ENCODE results near the gene RNF175.
"Not testable (repeated sequence)": the region's sequence is repeated elsewhere in the genome, so short reads cannot be mapped to it uniquely, and the experiment has no call there.

Gene RNF175

DNA sequence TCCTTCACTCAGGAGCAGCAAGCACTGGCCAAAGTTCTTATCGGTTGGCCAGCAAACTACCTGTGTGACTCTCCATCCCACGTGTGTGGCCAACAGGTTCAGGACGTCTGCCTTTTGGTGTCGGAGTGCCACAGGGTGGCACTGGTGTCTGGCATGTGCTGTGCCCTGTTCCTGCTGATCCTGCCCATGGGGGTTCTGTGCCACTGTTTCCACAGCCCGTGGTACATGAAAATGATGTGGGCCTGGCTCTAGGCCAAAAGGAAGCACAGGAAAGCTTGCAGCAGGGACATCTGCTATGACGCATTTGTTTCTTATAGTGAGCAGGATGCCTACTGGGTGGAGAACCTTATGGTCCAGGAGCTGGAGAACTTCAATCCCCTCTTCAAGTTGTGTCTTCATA lies 80.3 kb downstream of the RNF175 start:
- Histone ChIP-seq H3K9me3 (ENCODE audit: control insufficient read depth in 2 of 2, low read length in 2 of 2) (peaks cover 0 to 2% of the 10 kb centered on the region in 2 donors), H3K4me1 (ENCODE audit: control insufficient read depth, insufficient read depth, low read length) (peaks cover 9% of the 10 kb centered on the region), H3K4me3 (ENCODE audit: low read length in 2 of 2) (no peak overlapping the region), H3K27me3 (ENCODE audit: control insufficient read depth in 1 of 2, insufficient read depth in 2 of 2, low read length in 2 of 2) (no peaks in the 10 kb centered on the region), H3K9ac (ENCODE audit: low read length in 2 of 2) (no peak overlapping the region), H3K36me3 (ENCODE audit: control insufficient read depth in 2 of 2, insufficient read depth in 2 of 2, low read length in 2 of 2) (no peaks in the 10 kb centered on the region), H3K27ac (ENCODE audit: low read length) (no peak overlapping the region)

DNA sequence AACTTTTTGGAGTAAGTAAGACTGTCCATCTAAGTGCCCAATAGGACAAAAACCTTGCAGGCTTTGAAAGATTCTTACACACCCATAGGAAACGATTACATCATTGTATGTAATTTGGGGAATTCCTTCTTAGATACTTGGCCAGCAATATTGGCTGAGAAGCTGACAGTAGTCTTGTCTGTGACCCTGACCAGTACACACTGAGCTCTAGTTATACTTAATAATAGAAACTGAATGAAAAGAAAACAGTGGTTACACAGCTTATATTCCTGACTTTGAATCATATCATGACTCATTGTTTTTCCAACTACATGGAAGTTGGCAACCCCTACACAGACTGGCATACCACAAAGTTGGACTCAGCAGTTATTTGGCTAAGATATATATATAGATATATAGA lies 82.8 kb downstream of the RNF175 start:
- no peak overlapping the region for H3K9ac ChIP-seq (ENCODE audit: low read length in 2 of 2)
- H3K4me3 ChIP-seq (ENCODE audit: low read length in 2 of 2) = no peak overlapping the region
- H3K27me3 ChIP-seq (ENCODE audit: control insufficient read depth in 1 of 2, insufficient read depth in 2 of 2, low read length in 2 of 2) = no peaks in the 10 kb centered on the region
- H3K9me3 ChIP-seq (ENCODE audit: control insufficient read depth in 2 of 2, low read length in 2 of 2) = peaks cover 0 to 2% of the 10 kb centered on the region in 2 donors
- no peaks in the 10 kb centered on the region for H3K4me1 ChIP-seq (ENCODE audit: control insufficient read depth, insufficient read depth, low read length)
- H3K27ac ChIP-seq (ENCODE audit: low read length) = no peak overlapping the region
- no peaks in the 10 kb centered on the region for H3K36me3 ChIP-seq (ENCODE audit: control insufficient read depth in 2 of 2, insufficient read depth in 2 of 2, low read length in 2 of 2)

DNA sequence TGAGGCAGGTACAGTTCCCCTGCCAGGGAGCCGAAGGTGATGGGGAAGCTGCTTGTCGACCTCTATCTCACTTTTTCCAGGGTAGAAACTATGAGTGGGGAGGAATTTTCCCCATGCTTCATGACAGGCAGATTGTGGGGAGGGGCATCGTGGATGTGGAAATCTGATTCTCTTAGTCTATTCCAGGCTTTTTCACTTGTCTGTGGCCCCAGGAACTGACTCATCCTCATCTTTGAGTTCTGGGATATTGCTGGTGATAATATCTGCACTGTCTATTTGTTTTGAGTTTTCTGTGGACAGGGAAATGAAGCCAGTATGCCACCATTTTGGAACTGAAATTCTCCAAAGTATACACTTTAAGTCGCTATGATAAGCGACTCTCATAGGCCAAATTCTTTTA lies 83.3 kb downstream of the RNF175 start:
- Histone ChIP-seq H3K9ac (ENCODE audit: low read length in 2 of 2) (no peak overlapping the region), H3K4me1 (ENCODE audit: control insufficient read depth, insufficient read depth, low read length) (no peaks in the 10 kb centered on the region), H3K4me3 (ENCODE audit: low read length in 2 of 2) (no peak overlapping the region), H3K9me3 (ENCODE audit: control insufficient read depth in 2 of 2, low read length in 2 of 2) (peaks cover 0 to 2% of the 10 kb centered on the region in 2 donors), H3K27ac (ENCODE audit: low read length) (no peak overlapping the region), H3K27me3 (ENCODE audit: control insufficient read depth in 1 of 2, insufficient read depth in 2 of 2, low read length in 2 of 2) (no peaks in the 10 kb centered on the region), H3K36me3 (ENCODE audit: control insufficient read depth in 2 of 2, insufficient read depth in 2 of 2, low read length in 2 of 2) (no peaks in the 10 kb centered on the region)

DNA sequence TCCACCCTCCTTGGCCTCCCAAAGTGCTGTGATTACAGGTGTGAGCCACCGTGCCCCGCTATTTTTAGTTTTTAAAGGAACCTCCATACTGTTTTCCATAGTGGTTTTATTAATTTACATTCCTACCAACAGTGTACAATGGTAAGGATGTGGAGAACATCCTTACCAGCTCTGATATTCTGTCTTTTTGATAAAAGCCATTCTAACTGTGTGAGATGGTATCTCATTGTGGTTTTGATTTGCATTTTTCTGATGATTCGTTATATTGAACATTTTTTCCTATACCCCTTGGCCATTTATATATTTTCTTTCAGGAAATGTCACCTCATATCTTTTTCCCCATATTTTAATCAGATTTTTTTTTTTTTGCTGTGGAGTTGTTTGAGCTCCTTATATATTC lies 90.0 kb downstream of the RNF175 start:
- no peaks in the 10 kb centered on the region for H3K4me1 ChIP-seq (ENCODE audit: control insufficient read depth, insufficient read depth, low read length)
- H3K9ac ChIP-seq (ENCODE audit: low read length in 2 of 2) = no peak overlapping the region
- H3K36me3 ChIP-seq (ENCODE audit: control insufficient read depth in 2 of 2, insufficient read depth in 2 of 2, low read length in 2 of 2) = no peaks in the 10 kb centered on the region
- no peaks in the 10 kb centered on the region for H3K9me3 ChIP-seq (ENCODE audit: control insufficient read depth in 2 of 2, low read length in 2 of 2)
- H3K27ac ChIP-seq (ENCODE audit: low read length) = no peak overlapping the region
- no peak overlapping the region for H3K4me3 ChIP-seq (ENCODE audit: low read length in 2 of 2)
- H3K27me3 ChIP-seq (ENCODE audit: control insufficient read depth in 1 of 2, insufficient read depth in 2 of 2, low read length in 2 of 2) = no peaks in the 10 kb centered on the region

DNA sequence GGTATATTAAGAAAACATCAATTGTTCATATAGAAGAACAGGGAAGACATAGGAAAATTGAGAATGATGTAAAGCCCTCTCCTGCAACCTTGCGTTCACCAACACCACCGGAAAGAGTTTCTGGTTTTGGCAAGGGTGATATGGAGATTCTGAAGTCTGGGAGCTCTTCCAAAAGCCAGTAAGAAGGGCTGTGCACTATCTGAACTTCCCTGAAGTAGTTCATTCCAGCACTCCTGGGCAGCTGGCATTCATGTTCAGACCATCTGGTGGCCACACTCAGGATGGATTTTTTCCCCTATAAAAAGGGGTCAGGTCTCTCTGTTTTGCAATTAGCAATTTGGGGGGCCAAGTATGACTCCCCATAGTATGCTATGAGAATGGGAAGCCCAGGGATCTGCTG lies 91.2 kb downstream of the RNF175 start:
- H3K36me3 ChIP-seq (ENCODE audit: control insufficient read depth in 2 of 2, insufficient read depth in 2 of 2, low read length in 2 of 2) = no peaks in the 10 kb centered on the region
- H3K27ac ChIP-seq (ENCODE audit: low read length) = no peak overlapping the region
- H3K9ac ChIP-seq (ENCODE audit: low read length in 2 of 2) = no peak overlapping the region
- H3K4me3 ChIP-seq (ENCODE audit: low read length in 2 of 2) = no peak overlapping the region
- no peaks in the 10 kb centered on the region for H3K4me1 ChIP-seq (ENCODE audit: control insufficient read depth, insufficient read depth, low read length)
- H3K9me3 ChIP-seq (ENCODE audit: control insufficient read depth in 2 of 2, low read length in 2 of 2) = no peaks in the 10 kb centered on the region
- H3K27me3 ChIP-seq (ENCODE audit: control insufficient read depth in 1 of 2, insufficient read depth in 2 of 2, low read length in 2 of 2) = no peaks in the 10 kb centered on the region

DNA sequence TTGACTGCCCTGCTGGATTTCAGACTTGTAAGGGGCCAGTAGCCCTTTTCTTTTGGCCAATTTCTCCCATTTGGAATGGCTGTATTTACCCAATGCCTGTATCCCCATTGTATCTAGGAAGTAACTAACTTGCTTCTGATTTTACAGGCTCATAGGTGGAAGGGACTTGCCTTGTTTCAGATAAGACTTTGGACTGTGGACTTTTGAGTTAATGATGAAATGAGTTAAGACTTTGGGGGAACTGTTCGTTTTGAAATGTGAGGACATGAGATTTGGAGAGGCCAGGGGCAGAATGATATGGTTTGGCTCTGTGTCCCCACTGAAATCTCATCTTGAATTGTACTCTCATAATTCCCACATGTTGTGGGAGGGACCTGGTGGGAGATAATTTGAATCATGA lies 93.3 kb downstream of the RNF175 start:
- H3K27me3 ChIP-seq (ENCODE audit: control insufficient read depth in 1 of 2, insufficient read depth in 2 of 2, low read length in 2 of 2); H3K27ac ChIP-seq (ENCODE audit: low read length); H3K4me3 ChIP-seq (ENCODE audit: low read length in 2 of 2); H3K36me3 ChIP-seq (ENCODE audit: control insufficient read depth in 2 of 2, insufficient read depth in 2 of 2, low read length in 2 of 2); H3K9ac ChIP-seq (ENCODE audit: low read length in 2 of 2); H3K9me3 ChIP-seq (ENCODE audit: control insufficient read depth in 2 of 2, low read length in 2 of 2); H3K4me1 ChIP-seq (ENCODE audit: control insufficient read depth, insufficient read depth, low read length): not testable (repeated sequence)

DNA sequence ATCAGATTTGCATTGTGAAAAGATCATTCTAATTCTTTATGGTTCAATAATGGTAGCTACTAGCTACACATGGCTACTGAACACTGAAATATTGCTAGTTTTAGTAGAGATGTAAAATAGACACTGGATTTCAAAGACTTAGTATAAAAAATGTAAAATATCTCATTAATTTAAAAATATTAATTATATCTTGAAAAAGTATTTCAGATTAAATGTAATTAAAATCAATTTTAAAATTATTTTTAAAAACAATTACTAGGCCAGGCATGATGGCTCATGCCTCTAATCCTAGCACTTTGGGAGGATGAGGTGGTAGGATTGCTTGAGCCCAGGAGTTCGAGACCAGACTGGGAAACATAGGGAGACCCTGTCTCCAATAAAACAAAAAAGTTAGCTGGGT lies 96.2 kb downstream of the RNF175 start:
- H3K27me3 ChIP-seq (ENCODE audit: control insufficient read depth in 1 of 2, insufficient read depth in 2 of 2, low read length in 2 of 2) = no peaks in the 10 kb centered on the region
- no peak overlapping the region for H3K4me3 ChIP-seq (ENCODE audit: low read length in 2 of 2)
- no peaks in the 10 kb centered on the region for H3K9me3 ChIP-seq (ENCODE audit: control insufficient read depth in 2 of 2, low read length in 2 of 2)
- no peak overlapping the region for H3K27ac ChIP-seq (ENCODE audit: low read length)
- no peak overlapping the region for H3K9ac ChIP-seq (ENCODE audit: low read length in 2 of 2)
- H3K36me3 ChIP-seq (ENCODE audit: control insufficient read depth in 2 of 2, insufficient read depth in 2 of 2, low read length in 2 of 2) = no peaks in the 10 kb centered on the region
- no peaks in the 10 kb centered on the region for H3K4me1 ChIP-seq (ENCODE audit: control insufficient read depth, insufficient read depth, low read length)

DNA sequence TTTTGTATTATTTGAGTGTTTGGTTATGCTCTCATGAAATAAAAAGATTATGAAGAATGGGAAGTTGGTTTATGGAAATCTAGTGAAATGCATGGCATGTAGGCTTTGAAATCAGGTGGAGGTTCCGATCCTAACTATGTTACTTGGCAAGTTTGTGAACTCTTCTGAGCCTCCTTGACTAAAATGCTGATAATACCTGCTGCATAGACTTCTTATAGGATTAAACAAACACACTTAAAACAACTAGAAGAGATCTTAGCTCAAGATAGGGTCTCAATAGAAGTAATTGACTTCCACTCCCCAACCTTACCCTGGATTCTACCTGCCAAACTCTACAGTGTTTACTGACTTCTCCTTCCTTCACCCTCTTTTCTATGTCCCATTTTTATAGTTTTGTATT lies 97.9 kb downstream of the RNF175 start:
- no peak overlapping the region for H3K27ac ChIP-seq (ENCODE audit: low read length)
- H3K4me3 ChIP-seq (ENCODE audit: low read length in 2 of 2) = no peak overlapping the region
- no peaks in the 10 kb centered on the region for H3K9me3 ChIP-seq (ENCODE audit: control insufficient read depth in 2 of 2, low read length in 2 of 2)
- H3K36me3 ChIP-seq (ENCODE audit: control insufficient read depth in 2 of 2, insufficient read depth in 2 of 2, low read length in 2 of 2) = no peaks in the 10 kb centered on the region
- H3K27me3 ChIP-seq (ENCODE audit: control insufficient read depth in 1 of 2, insufficient read depth in 2 of 2, low read length in 2 of 2) = no peaks in the 10 kb centered on the region
- no peaks in the 10 kb centered on the region for H3K4me1 ChIP-seq (ENCODE audit: control insufficient read depth, insufficient read depth, low read length)
- no peak overlapping the region for H3K9ac ChIP-seq (ENCODE audit: low read length in 2 of 2)

DNA sequence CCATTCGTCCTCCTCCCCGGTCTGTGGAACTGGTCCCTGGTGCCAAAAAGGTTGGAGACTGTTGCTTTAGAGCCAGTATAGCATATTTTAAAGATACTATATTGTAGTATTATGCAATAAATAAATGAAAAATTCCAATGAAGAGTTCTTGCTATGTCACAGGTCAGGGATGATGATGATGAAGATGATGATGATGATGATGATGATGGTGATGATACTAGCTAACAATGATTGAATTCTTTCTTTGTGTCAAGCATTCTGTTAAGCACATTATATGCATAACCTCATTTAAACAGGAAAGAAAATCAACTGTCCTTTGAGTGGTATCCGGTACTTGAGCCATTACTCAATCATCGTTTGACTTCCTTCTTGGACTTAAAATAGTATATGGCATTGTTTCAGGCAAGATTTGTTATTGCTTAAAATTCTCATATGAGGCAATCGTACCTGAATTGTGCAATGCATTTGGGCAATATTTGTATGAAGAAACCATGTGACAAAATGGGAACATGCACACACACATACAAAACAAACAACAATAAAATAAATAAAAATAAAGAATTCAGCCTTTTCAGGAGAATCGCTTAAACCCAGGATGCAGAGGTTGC lies 98.5 kb downstream of the RNF175 start:
- Histone ChIP-seq H3K36me3 (ENCODE audit: control insufficient read depth in 2 of 2, insufficient read depth in 2 of 2, low read length in 2 of 2) (no peaks in the 10 kb centered on the region), H3K4me1 (ENCODE audit: control insufficient read depth, insufficient read depth, low read length) (no peaks in the 10 kb centered on the region), H3K9me3 (ENCODE audit: control insufficient read depth in 2 of 2, low read length in 2 of 2) (no peaks in the 10 kb centered on the region), H3K27ac (ENCODE audit: low read length) (no peak overlapping the region), H3K9ac (ENCODE audit: low read length in 2 of 2) (no peak overlapping the region), H3K27me3 (ENCODE audit: control insufficient read depth in 1 of 2, insufficient read depth in 2 of 2, low read length in 2 of 2) (no peaks in the 10 kb centered on the region), H3K4me3 (ENCODE audit: low read length in 2 of 2) (no peak overlapping the region)
